Astrocyte of the cerebellum (primary cell): Measurements from ENCODE around the gene KCNMA1.

Experiments
- DNase-seq: peaks from one replicate; pipeline ENCODE4 v3.0.0-alpha.2; 2011; ENCODE audit warnings: low read depth
- H3K4me3 ChIP-seq: 2 replicates; pipeline ENCODE4 v1.5.1; 2011; ENCODE audit warnings: mild to moderate bottlenecking, low read depth, low read length, moderate library complexity
- in situ Hi-C: cut with HindIII; loops from 2 replicates; pipeline ENCODE4 v1.10.0; 2017; ENCODE audit warnings: low sequenced_read_pairs
- TF ChIP-seq, protein P1 (sequence below): IDR thresholded peaks from 2 replicates; pipeline ENCODE4 v1.5.1; 2012; ENCODE audit warnings: low read length, low read depth, moderate library complexity, mild to moderate bottlenecking; ENCODE audit errors: missing control alignments

KCNMA1 gene

DNA sequence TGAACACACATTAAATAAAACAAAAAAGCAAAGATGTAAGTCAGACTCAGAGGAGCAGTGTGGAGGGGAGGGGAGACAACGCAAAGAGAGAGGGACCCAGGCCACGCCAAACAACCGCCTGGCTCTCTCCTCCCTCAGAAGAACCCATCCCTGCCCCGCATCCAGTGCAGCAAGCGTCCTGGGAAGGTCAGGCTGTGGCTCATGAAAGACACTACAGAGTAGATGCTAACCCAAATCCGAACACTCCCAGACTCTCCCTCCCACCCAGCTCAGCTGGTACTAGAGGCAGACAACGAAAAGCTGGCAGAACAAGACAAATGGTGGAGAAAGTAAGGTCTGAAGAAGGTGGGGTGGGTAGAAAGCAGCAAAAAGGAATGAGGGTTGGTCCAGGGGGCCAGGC, 39.0 kb downstream of the KCNMA1 start:
- no peak for DNase-seq
- TF ChIP-seq, protein P1, sequence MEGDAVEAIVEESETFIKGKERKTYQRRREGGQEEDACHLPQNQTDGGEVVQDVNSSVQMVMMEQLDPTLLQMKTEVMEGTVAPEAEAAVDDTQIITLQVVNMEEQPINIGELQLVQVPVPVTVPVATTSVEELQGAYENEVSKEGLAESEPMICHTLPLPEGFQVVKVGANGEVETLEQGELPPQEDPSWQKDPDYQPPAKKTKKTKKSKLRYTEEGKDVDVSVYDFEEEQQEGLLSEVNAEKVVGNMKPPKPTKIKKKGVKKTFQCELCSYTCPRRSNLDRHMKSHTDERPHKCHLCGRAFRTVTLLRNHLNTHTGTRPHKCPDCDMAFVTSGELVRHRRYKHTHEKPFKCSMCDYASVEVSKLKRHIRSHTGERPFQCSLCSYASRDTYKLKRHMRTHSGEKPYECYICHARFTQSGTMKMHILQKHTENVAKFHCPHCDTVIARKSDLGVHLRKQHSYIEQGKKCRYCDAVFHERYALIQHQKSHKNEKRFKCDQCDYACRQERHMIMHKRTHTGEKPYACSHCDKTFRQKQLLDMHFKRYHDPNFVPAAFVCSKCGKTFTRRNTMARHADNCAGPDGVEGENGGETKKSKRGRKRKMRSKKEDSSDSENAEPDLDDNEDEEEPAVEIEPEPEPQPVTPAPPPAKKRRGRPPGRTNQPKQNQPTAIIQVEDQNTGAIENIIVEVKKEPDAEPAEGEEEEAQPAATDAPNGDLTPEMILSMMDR, result no peak
- no peak overlapping the region for H3K4me3 ChIP-seq
- in situ Hi-C loops, result no loop called here

DNA sequence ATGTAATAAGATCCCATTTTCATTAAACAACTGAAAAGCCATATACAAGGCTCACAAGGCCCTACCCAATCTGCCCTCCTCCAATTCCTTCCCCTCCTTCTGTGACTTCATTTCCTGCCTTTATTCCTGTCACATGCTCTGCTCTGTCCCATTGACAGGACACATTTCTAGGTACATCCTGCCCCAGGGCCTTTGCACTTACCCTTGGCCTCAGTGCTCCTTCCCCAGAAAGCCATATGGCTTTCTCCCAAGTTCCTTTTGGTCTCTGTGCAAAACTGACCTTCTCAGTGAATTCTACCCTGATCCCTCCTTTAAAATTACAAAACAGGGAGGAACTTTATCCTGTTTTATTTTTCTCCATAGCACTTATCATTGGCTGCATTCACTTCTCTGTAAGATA, 40.0 kb downstream of the KCNMA1 start:
- no peak overlapping the region for H3K4me3 ChIP-seq
- DNase-seq, result no peak
- in situ Hi-C loops, result no loop called here
- TF ChIP-seq, protein P1, result no peak

DNA sequence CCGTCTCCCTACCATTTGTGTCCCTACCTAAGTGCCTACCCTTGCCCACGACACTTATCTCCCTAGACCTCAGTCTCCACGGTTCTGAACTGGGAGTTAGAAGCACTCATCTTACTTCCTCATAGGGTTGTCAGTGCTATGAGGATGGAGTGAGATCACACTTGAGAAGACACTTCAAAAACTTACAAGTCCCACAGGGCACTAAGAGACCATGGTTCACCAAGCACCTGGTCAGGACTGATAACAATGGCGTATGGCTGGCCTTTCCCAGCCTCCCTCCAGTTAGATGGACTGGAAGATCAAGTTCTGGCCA, 43.2 kb downstream of the KCNMA1 start:
- no peak for DNase-seq
- in situ Hi-C loops, result no loop called here
- TF ChIP-seq, protein P1, result no peak
- H3K4me3 ChIP-seq, result no peak overlapping the region

DNA sequence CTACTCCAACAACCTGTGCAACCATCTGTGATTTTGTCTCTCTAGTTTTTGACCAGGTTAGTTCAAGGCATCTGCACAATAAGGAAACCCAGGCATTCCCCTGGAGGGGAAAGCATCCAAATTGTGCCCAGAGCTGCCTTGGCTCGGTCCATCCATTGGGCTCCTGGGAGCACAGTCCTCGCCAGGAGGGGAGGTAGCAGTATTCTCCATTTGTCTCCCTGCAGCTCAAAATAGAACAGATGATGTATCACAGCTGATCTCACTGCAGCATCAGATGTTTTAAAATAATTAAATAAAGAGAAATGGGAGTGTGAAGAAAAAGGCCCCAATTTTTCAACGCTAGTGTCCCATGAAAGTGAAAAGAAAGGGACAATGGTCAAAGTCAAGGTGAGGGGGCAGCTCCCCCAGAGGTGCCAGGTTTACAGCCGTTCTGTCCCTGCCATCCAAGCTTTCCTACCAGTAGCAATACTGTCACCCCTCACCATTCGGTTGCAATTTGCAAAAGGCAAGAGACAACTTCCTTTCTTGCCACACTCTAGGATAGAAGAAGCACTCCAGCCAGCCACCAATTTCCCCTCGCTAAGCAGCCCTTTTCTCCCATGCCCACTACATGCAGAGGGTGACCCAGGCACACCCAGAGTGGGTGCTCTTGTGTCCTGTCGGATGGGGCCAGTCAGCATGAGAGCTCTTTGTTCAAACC, 43.7 kb downstream of the KCNMA1 start:
- H3K4me3 ChIP-seq, result no peak overlapping the region
- TF ChIP-seq, protein P1, result no peak
- DNase-seq, result no peak
- in situ Hi-C loops, result no loop called here

DNA sequence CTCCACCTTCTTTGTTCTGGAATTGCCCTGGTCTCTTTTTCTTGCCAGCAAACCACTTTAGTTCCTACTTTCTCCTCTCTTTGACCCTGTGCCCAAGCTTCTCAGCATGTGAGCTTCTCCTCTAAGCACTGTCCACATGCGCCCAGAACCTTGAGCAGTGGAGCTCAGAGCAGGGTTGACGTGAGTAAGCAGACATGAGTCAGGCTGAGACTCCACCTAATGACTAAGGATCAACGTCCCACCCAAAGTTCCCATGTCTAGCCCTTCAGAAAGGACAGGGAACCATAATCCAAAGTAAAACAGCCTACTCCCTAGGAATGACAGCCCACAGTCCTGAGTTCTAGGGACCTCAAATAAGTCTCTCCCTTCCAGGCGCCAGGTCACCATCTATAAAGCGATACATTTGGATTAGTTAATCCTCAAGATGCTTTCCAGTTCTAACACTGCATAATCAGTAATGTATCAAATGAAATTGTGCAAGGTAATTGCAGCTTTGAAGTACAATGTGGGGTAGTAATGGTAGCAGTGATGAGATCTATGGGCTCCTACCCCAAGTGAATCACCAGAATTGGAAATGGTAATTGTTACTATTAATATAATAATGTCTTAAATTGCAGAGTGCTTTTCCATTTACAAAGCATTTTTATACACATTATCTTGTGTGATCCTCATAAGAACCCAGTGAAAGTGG, 44.5 kb downstream of the KCNMA1 start:
- no peak overlapping the region for H3K4me3 ChIP-seq
- in situ Hi-C loops, result no loop called here
- TF ChIP-seq, protein P1, result no peak
- DNase-seq, result peak; percentile 43

DNA sequence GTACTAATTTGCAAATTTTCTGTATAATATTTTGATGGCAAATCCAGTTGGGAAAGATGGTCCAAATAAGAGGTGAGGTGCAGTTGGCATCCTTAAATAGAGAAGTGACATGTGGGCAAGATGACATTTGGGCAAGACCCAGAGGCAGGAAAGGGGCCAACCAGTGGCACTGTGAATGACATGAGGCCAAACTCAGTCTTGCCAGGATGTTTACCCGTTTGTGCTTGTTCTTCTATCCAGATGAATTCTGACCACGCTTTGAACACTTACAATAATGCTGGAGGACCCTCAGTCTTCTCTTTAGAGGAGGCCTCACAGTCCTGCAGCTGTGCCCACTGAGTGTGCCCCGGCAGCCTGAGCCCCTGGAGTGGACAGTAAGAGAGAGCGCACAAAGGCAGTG, 45.1 kb downstream of the KCNMA1 start:
- in situ Hi-C loops, result no loop called here
- no peak for DNase-seq
- TF ChIP-seq, protein P1, result no peak
- H3K4me3 ChIP-seq, result no peak overlapping the region
